ENCODE results near the gene PRSS12. TPM values are rescaled to one million over a fixed set of nuclear protein-coding genes. Genes with fewer than 3 reads are reported as not detected.

PRSS12 gene
- total RNA-seq, 1 experiment from 2014 or later = 0.23 TPM

GRCh38 chr4:118360106-118360505, 7.3 kb upstream of the PRSS12 start:
- Histone ChIP-seq H3K4me1 (ENCODE audit: control insufficient read depth, insufficient read depth, low read length) (no peaks in the 10 kb centered on the region), H3K27me3 (ENCODE audit: control insufficient read depth, insufficient read depth, low read length) (no peaks in the 10 kb centered on the region), H3K36me3 (ENCODE audit: control insufficient read depth, insufficient read depth, low read length) (no peaks in the 10 kb centered on the region), H3K4me3 (ENCODE audit: low read depth in 2 of 2, low read length in 2 of 2) (no peak overlapping the region), H3K27ac (ENCODE audit: low read length) (no peak overlapping the region), H3K9me3 (ENCODE audit: control insufficient read depth, insufficient read depth, low read depth, low read length) (no peaks in the 10 kb centered on the region)
- ATAC-seq (no peak), DNase-seq (ENCODE audit: low read depth, low spot score) (no peak)
- TF ChIP-seq TCF7L2 (IDR thresholded peaks at IDR 0.05; ENCODE audit: low read depth, low read length) (no peak), POLR2AphosphoS5 (IDR thresholded peaks at IDR 0.05; ENCODE audit: low read depth, low read length) (no peak), REST (IDR thresholded peaks at IDR 0.05; ENCODE audit: insufficient read depth in 1 of 2, low read depth in 2 of 2, low read length in 1 of 2) (no peak), CTCF (IDR thresholded peaks at IDR 0.05) (no peak)
- CTCF ChIA-PET = no interaction called here
- in situ Hi-C loops (cut with HindIII; ENCODE audit: low pct_unique_long_range_greater_than_20kb, low sequenced_read_pairs) = no loop called here
- no TSS peak for BruUV-seq (replicated peaks)
- POLR2A ChIA-PET = no interaction called here
- intact Hi-C loops (cut with micrococcal nuclease; ENCODE audit: unreplicated experiment) = no loop called here

- ATAC-seq (no peak), DNase-seq (ENCODE audit: low read depth, low spot score) (no peak)
- H3K27me3 ChIP-seq (ENCODE audit: control insufficient read depth, insufficient read depth, low read length) = peaks cover 8% of the 10 kb centered on the region
- no peaks in the 10 kb centered on the region for H3K9me3 ChIP-seq (ENCODE audit: control insufficient read depth, insufficient read depth, low read depth, low read length)
- TF ChIP-seq POLR2AphosphoS5 (IDR thresholded peaks at IDR 0.05; ENCODE audit: low read depth, low read length) (no peak), REST (IDR thresholded peaks at IDR 0.05; ENCODE audit: insufficient read depth in 1 of 2, low read depth in 2 of 2, low read length in 1 of 2) (no peak), CTCF (IDR thresholded peaks at IDR 0.05) (no peak), TCF7L2 (IDR thresholded peaks at IDR 0.05; ENCODE audit: low read depth, low read length) (no peak), SIN3A (IDR thresholded peaks at IDR 0.05; ENCODE audit: borderline replicate concordance, insufficient read depth, low read depth, low read length) (no peak)
- no peak overlapping the region for H3K4me3 ChIP-seq (ENCODE audit: low read depth in 2 of 2, low read length in 2 of 2)
- H3K27ac ChIP-seq (ENCODE audit: low read length) = no peak overlapping the region
- intact Hi-C loops (cut with micrococcal nuclease; ENCODE audit: unreplicated experiment) = no loop called here
- ChIA-PET CTCF (no interaction called here), POLR2A (no interaction called here)
- no peaks in the 10 kb centered on the region for H3K4me1 ChIP-seq (ENCODE audit: control insufficient read depth, insufficient read depth, low read length)
- BruUV-seq (replicated peaks) = no TSS peak
- in situ Hi-C loops (cut with HindIII; ENCODE audit: low pct_unique_long_range_greater_than_20kb, low sequenced_read_pairs) = no loop called here
- no peaks in the 10 kb centered on the region for H3K36me3 ChIP-seq (ENCODE audit: control insufficient read depth, insufficient read depth, low read length)
These were observed 4.8 kb upstream of the PRSS12 start for GRCh38 chr4:118357601-118358000.
